ENCODE results near the gene GOLGA6C.
"Not testable (repeated sequence)": the region's sequence is repeated elsewhere in the genome, so short reads cannot be mapped to it uniquely, and the experiment has no call there.

- TF ChIP-seq EZH2phosphoT487, EZH2 (IDR thresholded peaks at IDR 0.05): not testable (repeated sequence)
- TF ChIP-seq, protein P1, sequence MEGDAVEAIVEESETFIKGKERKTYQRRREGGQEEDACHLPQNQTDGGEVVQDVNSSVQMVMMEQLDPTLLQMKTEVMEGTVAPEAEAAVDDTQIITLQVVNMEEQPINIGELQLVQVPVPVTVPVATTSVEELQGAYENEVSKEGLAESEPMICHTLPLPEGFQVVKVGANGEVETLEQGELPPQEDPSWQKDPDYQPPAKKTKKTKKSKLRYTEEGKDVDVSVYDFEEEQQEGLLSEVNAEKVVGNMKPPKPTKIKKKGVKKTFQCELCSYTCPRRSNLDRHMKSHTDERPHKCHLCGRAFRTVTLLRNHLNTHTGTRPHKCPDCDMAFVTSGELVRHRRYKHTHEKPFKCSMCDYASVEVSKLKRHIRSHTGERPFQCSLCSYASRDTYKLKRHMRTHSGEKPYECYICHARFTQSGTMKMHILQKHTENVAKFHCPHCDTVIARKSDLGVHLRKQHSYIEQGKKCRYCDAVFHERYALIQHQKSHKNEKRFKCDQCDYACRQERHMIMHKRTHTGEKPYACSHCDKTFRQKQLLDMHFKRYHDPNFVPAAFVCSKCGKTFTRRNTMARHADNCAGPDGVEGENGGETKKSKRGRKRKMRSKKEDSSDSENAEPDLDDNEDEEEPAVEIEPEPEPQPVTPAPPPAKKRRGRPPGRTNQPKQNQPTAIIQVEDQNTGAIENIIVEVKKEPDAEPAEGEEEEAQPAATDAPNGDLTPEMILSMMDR (IDR thresholded peaks at IDR 0.05): not testable (repeated sequence)
These were observed 1.7 kb downstream of the GOLGA6C start for GRCh38 chr15:75259873-75260272.

Measured in neural progenitor cell (in vitro differentiated cells).